Retinal pigment epithelial cell (primary cell): ENCODE data around the gene KCNQ2.

ENCODE experiments used
- DNase-seq: peaks from one replicate; pipeline ENCODE4 v3.0.0-alpha.2; 2010; ENCODE audit warnings: low read depth
- H3K4me3 ChIP-seq: 2 replicates; pipeline ENCODE4 v1.5.1; 2011; ENCODE audit warnings: mild to moderate bottlenecking, low read length, control low read depth, moderate library complexity
- TF ChIP-seq, protein P1 (sequence below): conservative IDR thresholded peaks from 2 replicates; pipeline ENCODE4 v1.5.1; 2011; ENCODE audit warnings: low read depth, low read length, control low read depth, inconsistent platforms

Gene KCNQ2

DNA sequence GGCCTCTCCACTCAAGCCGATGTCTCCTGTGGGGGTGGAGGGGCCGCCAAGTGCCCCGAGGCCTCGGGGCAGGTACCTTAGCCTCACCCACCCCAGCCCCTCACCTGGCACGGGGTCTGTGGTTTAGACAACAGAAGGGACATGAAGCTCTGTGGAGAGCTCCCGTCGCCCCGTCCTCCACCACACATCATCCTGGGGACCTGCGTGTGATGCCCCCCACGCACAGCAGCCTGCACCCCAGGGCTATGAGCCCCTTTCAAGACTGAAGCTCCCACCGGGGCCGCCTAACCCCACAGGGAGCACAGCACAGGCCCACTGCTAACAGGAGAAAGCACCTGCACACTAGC is 8.2 kb downstream of the KCNQ2 start:
- H3K4me3 ChIP-seq = no peak overlapping the region
- DNase-seq = no peak
- TF ChIP-seq, protein P1, sequence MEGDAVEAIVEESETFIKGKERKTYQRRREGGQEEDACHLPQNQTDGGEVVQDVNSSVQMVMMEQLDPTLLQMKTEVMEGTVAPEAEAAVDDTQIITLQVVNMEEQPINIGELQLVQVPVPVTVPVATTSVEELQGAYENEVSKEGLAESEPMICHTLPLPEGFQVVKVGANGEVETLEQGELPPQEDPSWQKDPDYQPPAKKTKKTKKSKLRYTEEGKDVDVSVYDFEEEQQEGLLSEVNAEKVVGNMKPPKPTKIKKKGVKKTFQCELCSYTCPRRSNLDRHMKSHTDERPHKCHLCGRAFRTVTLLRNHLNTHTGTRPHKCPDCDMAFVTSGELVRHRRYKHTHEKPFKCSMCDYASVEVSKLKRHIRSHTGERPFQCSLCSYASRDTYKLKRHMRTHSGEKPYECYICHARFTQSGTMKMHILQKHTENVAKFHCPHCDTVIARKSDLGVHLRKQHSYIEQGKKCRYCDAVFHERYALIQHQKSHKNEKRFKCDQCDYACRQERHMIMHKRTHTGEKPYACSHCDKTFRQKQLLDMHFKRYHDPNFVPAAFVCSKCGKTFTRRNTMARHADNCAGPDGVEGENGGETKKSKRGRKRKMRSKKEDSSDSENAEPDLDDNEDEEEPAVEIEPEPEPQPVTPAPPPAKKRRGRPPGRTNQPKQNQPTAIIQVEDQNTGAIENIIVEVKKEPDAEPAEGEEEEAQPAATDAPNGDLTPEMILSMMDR = no peak

GRCh38 chr20:63463400-63464288 is 8.8 kb downstream of the KCNQ2 start:
- no peak for DNase-seq
- TF ChIP-seq, protein P1 = no peak

GRCh38 chr20:63462244-63462643 is 10.2 kb downstream of the KCNQ2 start:
- no peak for DNase-seq
- TF ChIP-seq, protein P1 = no peak
- no peak overlapping the region for H3K4me3 ChIP-seq

More at GRCh38 chr20:63463400-63464288, 8.8 kb downstream of the KCNQ2 start:
- no peak overlapping the region for H3K4me3 ChIP-seq

- DNase-seq = no peak
- H3K4me3 ChIP-seq = no peak overlapping the region
- TF ChIP-seq, protein P1 = no peak
Observed at GRCh38 chr20:63461104-63461763, 11.2 kb downstream of the KCNQ2 start.

DNA sequence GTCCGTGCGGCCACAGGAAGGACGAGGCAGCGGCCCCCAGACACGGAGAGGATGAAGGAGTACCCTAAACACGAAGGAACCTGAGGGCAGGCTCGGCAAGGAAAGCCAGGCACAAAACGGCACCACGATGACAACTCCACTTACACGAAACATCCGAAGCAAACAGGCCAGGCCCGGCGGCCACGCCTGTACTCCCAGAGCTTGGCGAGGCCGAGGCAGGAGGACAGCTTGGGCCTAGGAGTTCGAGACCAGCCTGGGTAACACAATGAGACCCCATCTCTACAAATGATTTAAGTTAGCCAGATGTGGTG is 13.4 kb downstream of the KCNQ2 start:
- no peak for DNase-seq
- no peak overlapping the region for H3K4me3 ChIP-seq
- TF ChIP-seq, protein P1 = no peak

DNA sequence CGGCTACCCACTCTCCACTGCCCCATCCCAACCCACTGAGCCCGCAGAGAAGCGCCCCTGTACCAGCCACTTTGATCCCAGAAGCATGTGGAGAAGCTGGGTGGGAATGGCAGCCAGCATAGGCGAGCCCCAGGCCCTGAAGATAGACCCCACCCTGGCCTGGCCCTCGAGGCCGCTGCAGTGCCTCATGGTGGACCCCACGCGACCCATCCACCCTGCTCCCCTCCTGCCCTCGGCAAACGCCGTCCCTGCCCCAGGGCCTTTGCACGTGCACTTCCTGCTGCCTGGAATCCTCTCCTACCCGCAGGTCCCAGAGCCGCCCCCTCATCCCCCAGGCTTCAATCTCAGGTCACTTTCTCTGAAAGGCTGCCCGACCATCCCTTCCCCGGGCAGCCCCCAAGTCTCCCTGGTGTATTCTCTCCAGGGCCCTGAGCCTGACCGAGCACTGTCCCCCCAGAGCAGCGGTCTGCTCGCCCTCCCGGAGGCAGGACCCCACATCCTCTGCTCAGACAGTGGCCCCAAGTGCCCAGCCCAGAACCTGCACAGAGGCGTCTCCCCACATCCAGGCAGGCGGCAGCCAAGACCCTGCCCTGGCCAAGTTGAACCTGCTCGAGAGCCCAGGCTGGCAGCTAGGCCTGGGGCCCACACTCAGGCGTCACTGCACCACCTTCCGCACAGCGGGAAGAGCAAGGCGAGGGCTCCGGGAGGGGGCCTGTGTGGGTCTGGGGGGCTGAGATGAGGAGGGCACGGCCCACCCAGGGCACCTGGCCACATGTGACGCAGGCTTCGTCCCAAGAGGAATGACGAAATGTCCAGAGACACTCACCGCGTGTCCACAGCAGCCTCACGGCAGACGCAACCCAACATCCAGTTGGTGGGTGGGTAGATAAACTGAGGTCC is 14.0 kb downstream of the KCNQ2 start:
- no peak overlapping the region for H3K4me3 ChIP-seq
- no peak for DNase-seq
- TF ChIP-seq, protein P1 = no peak
